ENCODE data around the gene FAM13B. TPM values are rescaled to one million over a fixed set of nuclear protein-coding genes. Genes with fewer than 3 reads are reported as not detected.
A peak's percentile ranks its signal among the peaks of the same experiment; 100 is the strongest.

FAM13B gene
- total and polyA plus RNA-seq, 9 of the 15 experiments (the other 6 are each of a cell fraction or from before 2014, with no cell fraction given): 2.3 to 21.6 (median 14.1) TPM

- DNase-seq (ENCODE audit: extremely low read depth in 1 of 4, low spot score in 3 of 4) (peak in 1 of 4 experiments; percentile 36), FAIRE-seq (peak; percentile 15), ATAC-seq (peak; percentile 23)
- WGBS (ENCODE audit: insufficient coverage, low coverage, missing lambda C conversion rate): under 1% methylated on average over 7 of the region's 7 CpGs
- intact Hi-C loops (cut with micrococcal nuclease) (loop anchor here (5.0 kb wide), 1 partner anchor 111 kb away; no protein-coding TSS in a partner anchor), in situ Hi-C loops (cut with MboI) (no loop called here)
- ChIA-PET CTCF (ENCODE audit: low intra/inter-chr PET ratio) (no interaction called here), POLR2A (interaction anchor here (0.6 to 3.6 kb wide), 12 partner anchors 8 to 449 kb away, joined by 3 to 21 read pairs (median 4); partner anchors contain the start of genes FAM53C and MYOT)
- Histone ChIP-seq H3K27me3 (ENCODE audit: control insufficient read depth in 2 of 2, insufficient read depth in 2 of 2, low read length in 2 of 2) (no peaks in the 10 kb centered on the region), H3K9me3 (replicated peaks; ENCODE audit: control insufficient read depth, insufficient read depth, low read depth, low read length) (no peaks in the 10 kb centered on the region), H3K9me1 (ENCODE audit: control insufficient read depth, insufficient read depth, low read length) (no peaks in the 10 kb centered on the region), H3K4me1 (replicated peaks in 1 of 2; ENCODE audit: control insufficient read depth in 2 of 2, insufficient read depth in 2 of 2, low read length in 2 of 2) (peaks cover under 1 to 14% of the 10 kb centered on the region in 2 experiments; a peak in 3 of 5 replicates), H3K27ac (ENCODE audit: extremely low read depth, low read depth, low read length) (peak overlapping the region; percentile 85), H4K20me1 (replicated peaks; ENCODE audit: control insufficient read depth, insufficient read depth, low read length) (no peaks in the 10 kb centered on the region), H2AFZ (ENCODE audit: low read depth, low read length) (peak overlapping the region; percentile 99), H3K79me2 (ENCODE audit: control insufficient read depth, insufficient read depth, low read length) (0 out of 3 replicates have a peak, but pooled peaks cover 2% of the 10 kb centered on the region), H3K4me3 (peak overlapping the region; percentile 58), H3K36me3 (ENCODE audit: control insufficient read depth, insufficient read depth, low read length) (no peaks in the 10 kb centered on the region), H3K4me2 (ENCODE audit: insufficient read depth, low read length) (peak overlapping the region; percentile 93), H3K9ac (ENCODE audit: insufficient read depth in 1 of 2, low read depth in 2 of 2, low read length in 2 of 2) (peak overlapping the region; percentile 85 to 99; a peak in 3 of 4 replicates)
- BruUV-seq (replicated peaks): no TSS peak
- TF ChIP-seq BACH1 (tag; IDR thresholded peaks at IDR 0.05) (peak; percentile 57; the same call in 1 of the 2 replicates), ZNF766 (CRISPR knock-in tag; conservative IDR thresholded peaks at IDR 0.05) (0 out of 2 replicates have a peak, but pooled peaks have one; percentile 23), XRCC5 (IDR thresholded peaks at IDR 0.05; ENCODE audit: low read depth, low read length) (0 out of 2 replicates have a peak, but pooled peaks have one; percentile 13), TCF15 (CRISPR knock-in tag; IDR thresholded peaks at IDR 0.05) (no peak), TAF7 (tag; IDR thresholded peaks at IDR 0.05) (peak; percentile 8; the same call in 1 of the 2 replicates), PTRF (tag; IDR thresholded peaks at IDR 0.05) (no peak)
Measured at GRCh38 chr5:137888466-137888862, 144.4 kb downstream of the FAM13B start.

Small RNA genes within 50 kb of the gene (small RNA-seq; reads per million reads assigned to genes)
- not detected for gene RNU6-1148P

Other genes with a start within 250 kb of the FAM13B start
Only the 7 nearest of the 8 such genes appear.
- gene MYOT, start 165.2 kb downstream of the FAM13B start, total RNA-seq (2014; rRNA removed): not detected in 2 replicates
- gene MYOT, start 165.2 kb downstream of the FAM13B start, total RNA-seq (2014; rRNA removed; fragmentation: Illumina TruSeq; extraction: Trizol): not detected in 2 replicates
- not detected in 2 replicates for gene MYOT, start 165.2 kb downstream of the FAM13B start, total RNA-seq (2015; rRNA removed; fragmentation: Illumina TruSeq; extraction: Trizol)
- not detected in 2 replicates for gene MYOT, start 165.2 kb downstream of the FAM13B start, total RNA-seq (2021)
- gene MYOT, start 165.2 kb downstream of the FAM13B start, polyA plus RNA-seq (2011; rRNA removed): not detected in 2 replicates
- not detected in 2 replicates for gene MYOT, start 165.2 kb downstream of the FAM13B start, polyA plus RNA-seq (2014; fragmentation: Illumina TruSeq; extraction: Trizol)
- gene MYOT, start 165.2 kb downstream of the FAM13B start, polyA plus RNA-seq (2014; fragmentation: Nextera tagmentation; extraction: Ambion mirVana): under 1 TPM; 0.24 to 0.38 TPM
- gene MYOT, start 165.2 kb downstream of the FAM13B start, polyA plus RNA-seq (2014; rRNA removed): not detected in 2 replicates
- 0.29 TPM in 1 of 2 replicates, not detected in the other for gene PKD2L2, start 143.6 kb downstream of the FAM13B start, total RNA-seq (2014; rRNA removed)
- gene PKD2L2, start 143.6 kb downstream of the FAM13B start, total RNA-seq (2014; rRNA removed; fragmentation: Illumina TruSeq; extraction: Trizol): not detected in 2 replicates
- gene PKD2L2, start 143.6 kb downstream of the FAM13B start, total RNA-seq (2015; rRNA removed; fragmentation: Illumina TruSeq; extraction: Trizol): 0.25 TPM in 1 of 2 replicates, not detected in the other
- gene PKD2L2, start 143.6 kb downstream of the FAM13B start, total RNA-seq (2021): not detected in 2 replicates
- 0.05 and 0.11 TPM in 2 replicates for gene PKD2L2, start 143.6 kb downstream of the FAM13B start, polyA plus RNA-seq (2011; rRNA removed)
- not detected in 2 replicates for gene PKD2L2, start 143.6 kb downstream of the FAM13B start, polyA plus RNA-seq (2014; fragmentation: Illumina TruSeq; extraction: Trizol)
- under 1 TPM; 0.08 to 0.11 TPM for gene PKD2L2, start 143.6 kb downstream of the FAM13B start, polyA plus RNA-seq (2014; fragmentation: Nextera tagmentation; extraction: Ambion mirVana)
- not detected in 2 replicates for gene PKD2L2, start 143.6 kb downstream of the FAM13B start, polyA plus RNA-seq (2014; rRNA removed)
- not detected in 2 replicates for gene WNT8A, start 51.0 kb upstream of the FAM13B start, total RNA-seq (2014; rRNA removed)
- not detected in 2 replicates for gene WNT8A, start 51.0 kb upstream of the FAM13B start, total RNA-seq (2014; rRNA removed; fragmentation: Illumina TruSeq; extraction: Trizol)
- not detected in 2 replicates for gene WNT8A, start 51.0 kb upstream of the FAM13B start, total RNA-seq (2015; rRNA removed; fragmentation: Illumina TruSeq; extraction: Trizol)
- not detected in 2 replicates for gene WNT8A, start 51.0 kb upstream of the FAM13B start, total RNA-seq (2021)
- gene WNT8A, start 51.0 kb upstream of the FAM13B start, polyA plus RNA-seq (2011; rRNA removed): not detected in 2 replicates
- not detected in 2 replicates for gene WNT8A, start 51.0 kb upstream of the FAM13B start, polyA plus RNA-seq (2014; fragmentation: Illumina TruSeq; extraction: Trizol)
- gene WNT8A, start 51.0 kb upstream of the FAM13B start, polyA plus RNA-seq (2014; fragmentation: Nextera tagmentation; extraction: Ambion mirVana): not detected
- not detected in 2 replicates for gene WNT8A, start 51.0 kb upstream of the FAM13B start, polyA plus RNA-seq (2014; rRNA removed)
- gene NME5, start 106.3 kb upstream of the FAM13B start, total RNA-seq (2014; rRNA removed): not detected in 2 replicates
- not detected in 2 replicates for gene NME5, start 106.3 kb upstream of the FAM13B start, total RNA-seq (2014; rRNA removed; fragmentation: Illumina TruSeq; extraction: Trizol)
- not detected in 2 replicates for gene NME5, start 106.3 kb upstream of the FAM13B start, total RNA-seq (2015; rRNA removed; fragmentation: Illumina TruSeq; extraction: Trizol)
- not detected in 2 replicates for gene NME5, start 106.3 kb upstream of the FAM13B start, total RNA-seq (2021)
- not detected in 2 replicates for gene NME5, start 106.3 kb upstream of the FAM13B start, polyA plus RNA-seq (2011; rRNA removed)
- not detected in 2 replicates for gene NME5, start 106.3 kb upstream of the FAM13B start, polyA plus RNA-seq (2014; fragmentation: Illumina TruSeq; extraction: Trizol)
- gene NME5, start 106.3 kb upstream of the FAM13B start, polyA plus RNA-seq (2014; fragmentation: Nextera tagmentation; extraction: Ambion mirVana): not detected
- gene NME5, start 106.3 kb upstream of the FAM13B start, polyA plus RNA-seq (2014; rRNA removed): not detected in 2 replicates
- 53.9 and 54.6 TPM in 2 replicates for gene BRD8, start 145.6 kb upstream of the FAM13B start, total RNA-seq (2014; rRNA removed)
- gene BRD8, start 145.6 kb upstream of the FAM13B start, total RNA-seq (2014; rRNA removed; fragmentation: Illumina TruSeq; extraction: Trizol): 71.2 and 85.6 TPM in 2 replicates
- gene BRD8, start 145.6 kb upstream of the FAM13B start, total RNA-seq (2015; rRNA removed; fragmentation: Illumina TruSeq; extraction: Trizol): 55.2 and 57.1 TPM in 2 replicates
- 65.7 and 74.1 TPM in 2 replicates for gene BRD8, start 145.6 kb upstream of the FAM13B start, total RNA-seq (2021)
- 163 and 175 TPM in 2 replicates for gene BRD8, start 145.6 kb upstream of the FAM13B start, polyA plus RNA-seq (2011; rRNA removed)
- 87.9 and 88.4 TPM in 2 replicates for gene BRD8, start 145.6 kb upstream of the FAM13B start, polyA plus RNA-seq (2014; fragmentation: Illumina TruSeq; extraction: Trizol)
- 100 to 1,000 TPM in 1 of 2 experiments, 10 to 100 TPM in 1; 89.5 to 141 TPM for gene BRD8, start 145.6 kb upstream of the FAM13B start, polyA plus RNA-seq (2014; fragmentation: Nextera tagmentation; extraction: Ambion mirVana)
- gene BRD8, start 145.6 kb upstream of the FAM13B start, polyA plus RNA-seq (2014; rRNA removed): 76.8 and 87.0 TPM in 2 replicates
- 40.8 and 44.9 TPM in 2 replicates for gene KIF20A, start 146.0 kb upstream of the FAM13B start, total RNA-seq (2014; rRNA removed)
- gene KIF20A, start 146.0 kb upstream of the FAM13B start, total RNA-seq (2014; rRNA removed; fragmentation: Illumina TruSeq; extraction: Trizol): 61.2 and 63.1 TPM in 2 replicates
- 51.9 and 55.5 TPM in 2 replicates for gene KIF20A, start 146.0 kb upstream of the FAM13B start, total RNA-seq (2015; rRNA removed; fragmentation: Illumina TruSeq; extraction: Trizol)
- 49.0 and 52.6 TPM in 2 replicates for gene KIF20A, start 146.0 kb upstream of the FAM13B start, total RNA-seq (2021)
- gene KIF20A, start 146.0 kb upstream of the FAM13B start, polyA plus RNA-seq (2011; rRNA removed): 53.9 and 57.0 TPM in 2 replicates
- 52.3 and 59.6 TPM in 2 replicates for gene KIF20A, start 146.0 kb upstream of the FAM13B start, polyA plus RNA-seq (2014; fragmentation: Illumina TruSeq; extraction: Trizol)
- gene KIF20A, start 146.0 kb upstream of the FAM13B start, polyA plus RNA-seq (2014; fragmentation: Nextera tagmentation; extraction: Ambion mirVana): 10 to 100 TPM; 39.8 to 58.7 TPM
- gene KIF20A, start 146.0 kb upstream of the FAM13B start, polyA plus RNA-seq (2014; rRNA removed): 36.8 and 39.6 TPM in 2 replicates
- 34.5 and 44.1 TPM in 2 replicates for gene CDC23, start 180.2 kb upstream of the FAM13B start, total RNA-seq (2014; rRNA removed)
- gene CDC23, start 180.2 kb upstream of the FAM13B start, total RNA-seq (2014; rRNA removed; fragmentation: Illumina TruSeq; extraction: Trizol): 65.5 and 70.7 TPM in 2 replicates
- 54.8 and 58.4 TPM in 2 replicates for gene CDC23, start 180.2 kb upstream of the FAM13B start, total RNA-seq (2015; rRNA removed; fragmentation: Illumina TruSeq; extraction: Trizol)
- gene CDC23, start 180.2 kb upstream of the FAM13B start, total RNA-seq (2021): 53.0 and 63.2 TPM in 2 replicates
- gene CDC23, start 180.2 kb upstream of the FAM13B start, polyA plus RNA-seq (2011; rRNA removed): 88.2 and 103 TPM in 2 replicates
- gene CDC23, start 180.2 kb upstream of the FAM13B start, polyA plus RNA-seq (2014; fragmentation: Illumina TruSeq; extraction: Trizol): 64.9 and 77.9 TPM in 2 replicates
- gene CDC23, start 180.2 kb upstream of the FAM13B start, polyA plus RNA-seq (2014; fragmentation: Nextera tagmentation; extraction: Ambion mirVana): 100 to 1,000 TPM; 123 to 157 TPM
- 56.1 and 58.0 TPM in 2 replicates for gene CDC23, start 180.2 kb upstream of the FAM13B start, polyA plus RNA-seq (2014; rRNA removed)